Measurements from ENCODE around the gene GPX7.

DNA sequence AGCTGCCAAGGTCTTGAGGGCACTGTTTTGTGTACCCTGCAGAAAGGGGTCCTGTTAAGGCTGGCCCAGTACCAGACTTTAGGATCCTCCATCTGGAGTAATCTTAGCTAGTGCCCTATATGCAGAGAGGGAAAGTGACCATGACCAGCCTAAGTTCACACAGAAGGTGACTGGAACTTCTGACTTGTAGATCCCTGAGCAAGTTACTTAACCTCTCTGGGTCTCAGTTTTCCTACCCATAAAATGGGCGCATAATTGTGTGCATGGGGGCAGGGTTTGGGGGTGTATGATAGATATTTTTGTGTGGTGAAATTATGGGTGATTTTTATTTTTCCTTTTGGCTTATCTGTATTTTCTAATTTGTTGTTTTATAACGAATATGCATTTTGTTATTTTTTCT, 27.5 kb downstream of the GPX7 start:
- TF ChIP-seq GATA2 (IDR thresholded peaks at IDR 0.05; ENCODE audit: low read depth, low read length), result no peak
- TF ChIP-seq GATA3 (IDR thresholded peaks at IDR 0.05; ENCODE audit: low read depth, low read length), result no peak
